ENCODE results near the gene SQOR.

Gene SQOR

DNA sequence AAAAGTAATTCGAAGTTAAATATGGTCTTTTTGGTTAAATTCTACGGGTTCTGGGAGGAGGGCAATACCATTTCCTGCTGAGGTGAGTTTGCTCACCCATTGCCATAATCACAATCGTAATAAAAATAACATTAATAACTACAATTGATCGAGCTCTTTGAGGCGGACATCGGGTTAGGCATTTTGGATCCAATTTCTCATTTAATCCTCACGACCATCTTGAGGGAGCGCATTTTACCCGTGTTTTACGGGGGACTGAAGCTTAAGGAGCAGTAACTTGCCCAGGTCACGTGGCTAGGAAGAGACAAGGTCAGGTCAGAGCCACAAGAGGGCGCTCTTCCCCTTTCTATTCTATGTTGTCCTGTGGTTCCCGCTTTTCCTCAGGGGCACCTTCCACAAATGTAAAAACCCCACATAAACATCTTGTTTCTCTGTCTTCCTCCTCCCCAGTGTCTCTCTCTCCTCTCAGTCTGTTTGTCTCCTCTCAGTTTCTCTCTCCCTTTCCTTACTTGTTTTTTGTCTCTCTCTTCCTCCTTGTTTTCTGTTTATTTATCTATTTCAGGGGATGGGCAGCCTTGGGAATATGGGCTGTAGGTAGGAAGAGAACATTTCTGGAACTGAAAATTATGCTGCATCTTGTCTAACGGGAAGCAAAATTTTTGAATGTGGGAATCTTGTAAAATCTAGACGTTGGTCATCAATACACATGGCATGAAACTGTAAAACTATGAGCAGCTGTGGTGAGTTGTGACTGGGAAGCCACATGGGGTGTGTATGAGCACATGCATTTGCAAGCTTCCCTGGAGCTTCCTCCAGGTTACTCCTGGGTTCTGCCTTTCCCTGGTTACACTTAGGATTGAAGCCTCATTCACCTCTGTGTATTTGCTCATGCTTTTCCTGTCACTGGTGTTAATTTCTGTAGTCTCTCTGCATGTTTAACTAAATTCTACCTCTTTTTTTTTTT, 71.0 kb downstream of the SQOR start:
- H3K4me2 ChIP-seq (ENCODE audit: low read length): peak overlapping the region; percentile 68
- H3K4me1 ChIP-seq (ENCODE audit: low read length): peaks cover 4% of the 10 kb centered on the region
- no peak for TF ChIP-seq EZH2phosphoT487 (IDR thresholded peaks at IDR 0.05; ENCODE audit: low read depth)
- TF ChIP-seq, protein P1, sequence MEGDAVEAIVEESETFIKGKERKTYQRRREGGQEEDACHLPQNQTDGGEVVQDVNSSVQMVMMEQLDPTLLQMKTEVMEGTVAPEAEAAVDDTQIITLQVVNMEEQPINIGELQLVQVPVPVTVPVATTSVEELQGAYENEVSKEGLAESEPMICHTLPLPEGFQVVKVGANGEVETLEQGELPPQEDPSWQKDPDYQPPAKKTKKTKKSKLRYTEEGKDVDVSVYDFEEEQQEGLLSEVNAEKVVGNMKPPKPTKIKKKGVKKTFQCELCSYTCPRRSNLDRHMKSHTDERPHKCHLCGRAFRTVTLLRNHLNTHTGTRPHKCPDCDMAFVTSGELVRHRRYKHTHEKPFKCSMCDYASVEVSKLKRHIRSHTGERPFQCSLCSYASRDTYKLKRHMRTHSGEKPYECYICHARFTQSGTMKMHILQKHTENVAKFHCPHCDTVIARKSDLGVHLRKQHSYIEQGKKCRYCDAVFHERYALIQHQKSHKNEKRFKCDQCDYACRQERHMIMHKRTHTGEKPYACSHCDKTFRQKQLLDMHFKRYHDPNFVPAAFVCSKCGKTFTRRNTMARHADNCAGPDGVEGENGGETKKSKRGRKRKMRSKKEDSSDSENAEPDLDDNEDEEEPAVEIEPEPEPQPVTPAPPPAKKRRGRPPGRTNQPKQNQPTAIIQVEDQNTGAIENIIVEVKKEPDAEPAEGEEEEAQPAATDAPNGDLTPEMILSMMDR (IDR thresholded peaks at IDR 0.05; ENCODE audit: low read depth, low read length): peak; percentile 83

DNA sequence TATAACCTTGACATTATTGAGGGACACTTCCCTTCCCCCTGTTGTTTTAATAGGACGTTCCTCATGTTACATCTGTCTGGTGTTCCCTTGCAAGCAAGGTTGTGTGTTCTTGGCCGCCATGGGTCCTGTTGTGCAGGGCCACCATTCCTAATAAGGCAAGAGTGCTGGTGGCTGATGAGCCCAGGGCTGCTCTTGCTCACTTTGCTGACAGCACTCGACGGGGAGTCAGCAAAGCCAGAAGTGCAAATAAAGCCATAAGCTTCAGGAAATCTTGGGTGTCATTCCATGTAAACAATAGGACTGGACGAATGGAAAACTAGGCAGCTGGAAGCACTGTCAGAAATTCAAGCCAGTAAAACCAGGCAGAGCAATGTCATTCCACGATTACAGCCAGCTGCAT, 75.8 kb downstream of the SQOR start:
- peaks cover 4% of the 10 kb centered on the region for H3K4me1 ChIP-seq (ENCODE audit: low read length)
- H2AFZ ChIP-seq (ENCODE audit: low read depth, low read length): no peak overlapping the region
- H3K9ac ChIP-seq (ENCODE audit: low read length): no peak overlapping the region
- no peaks in the 10 kb centered on the region for H3K79me2 ChIP-seq (ENCODE audit: low read length)
- H3K4me3 ChIP-seq (ENCODE audit: low read length): no peak overlapping the region
- H4K20me1 ChIP-seq (ENCODE audit: insufficient read depth, low read length): no peaks in the 10 kb centered on the region
- TF ChIP-seq, protein P1 (IDR thresholded peaks at IDR 0.05; ENCODE audit: low read depth, low read length): no peak
- TF ChIP-seq EZH2phosphoT487 (IDR thresholded peaks at IDR 0.05; ENCODE audit: low read depth): no peak
- H3K27ac ChIP-seq (ENCODE audit: low read length): no peak overlapping the region
- H3K9me3 ChIP-seq (ENCODE audit: insufficient read depth, low read length): no peaks in the 10 kb centered on the region
- no peak overlapping the region for H3K4me2 ChIP-seq (ENCODE audit: low read length)
- no peaks in the 10 kb centered on the region for H3K36me3 ChIP-seq (replicated peaks; ENCODE audit: low read depth, low read length)
- 0 out of 2 replicates have a peak, but pooled peaks cover 4% of the 10 kb centered on the region for H3K27me3 ChIP-seq (ENCODE audit: low read depth, low read length)

More for the DNA sequence above, 71.0 kb downstream of the SQOR start:
- Histone ChIP-seq H3K9me3 (ENCODE audit: insufficient read depth, low read length) (no peaks in the 10 kb centered on the region), H3K9ac (ENCODE audit: low read length) (peak overlapping the region; percentile 66), H3K4me3 (ENCODE audit: low read length) (peak overlapping the region; percentile 79), H4K20me1 (ENCODE audit: insufficient read depth, low read length) (no peaks in the 10 kb centered on the region), H3K27me3 (ENCODE audit: low read depth, low read length) (no peaks in the 10 kb centered on the region), H3K27ac (ENCODE audit: low read length) (no peak overlapping the region), H3K79me2 (ENCODE audit: low read length) (no peaks in the 10 kb centered on the region), H2AFZ (ENCODE audit: low read depth, low read length) (peak overlapping the region; percentile 93), H3K36me3 (replicated peaks; ENCODE audit: low read depth, low read length) (no peaks in the 10 kb centered on the region)

DNA sequence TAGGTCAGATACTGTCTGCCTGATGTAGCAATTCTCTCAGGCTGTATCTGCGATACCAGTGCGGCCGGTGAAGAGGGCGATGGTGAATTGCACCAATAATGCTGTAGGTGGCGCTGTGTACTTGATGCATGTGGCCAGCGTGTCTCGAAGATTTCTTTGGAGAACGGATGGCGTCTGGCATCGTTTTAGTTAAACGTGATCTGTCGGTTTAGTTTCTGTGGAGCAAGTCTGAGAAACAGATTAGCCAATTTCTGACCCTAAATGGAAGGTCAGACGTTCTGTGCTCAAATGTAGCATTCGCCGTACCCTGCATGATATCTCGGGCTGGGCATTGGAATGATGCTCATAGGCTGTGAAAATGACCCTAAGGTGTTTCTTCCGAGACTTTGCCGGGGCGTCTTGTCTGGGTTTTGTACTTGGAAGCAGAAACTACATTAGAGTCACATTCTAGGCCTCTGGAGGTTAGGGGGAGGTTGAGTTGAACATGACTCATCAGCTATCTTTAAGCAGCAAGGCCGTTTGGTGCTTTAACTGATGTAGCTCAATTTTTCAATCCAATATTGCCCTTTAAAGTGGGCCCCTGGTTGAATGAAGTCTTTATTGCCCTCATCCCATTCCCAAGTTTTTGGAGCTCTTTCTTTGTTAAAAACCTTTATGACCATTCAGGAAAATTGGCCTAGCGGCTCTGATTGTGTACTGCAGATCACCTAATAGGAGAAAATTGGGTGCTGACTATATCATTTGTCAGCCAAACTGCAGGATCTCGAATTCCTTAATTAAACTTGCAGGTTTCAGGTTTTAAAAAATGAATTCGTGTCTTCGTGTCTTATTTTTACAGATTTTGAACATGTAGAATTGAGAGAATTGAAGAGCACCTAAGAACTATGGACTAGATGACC, 80.0 kb downstream of the SQOR start:
- TF ChIP-seq, protein P1 (IDR thresholded peaks at IDR 0.05; ENCODE audit: low read depth, low read length): peak; percentile 79
- no peak for TF ChIP-seq EZH2phosphoT487 (IDR thresholded peaks at IDR 0.05; ENCODE audit: low read depth)
- no peaks in the 10 kb centered on the region for H3K79me2 ChIP-seq (ENCODE audit: low read length)
- H3K27ac ChIP-seq (ENCODE audit: low read length): no peak overlapping the region
- H3K27me3 ChIP-seq (ENCODE audit: low read depth, low read length): 0 out of 2 replicates have a peak, but pooled peaks cover 9% of the 10 kb centered on the region
- H3K4me2 ChIP-seq (ENCODE audit: low read length): peak overlapping the region; percentile 23; the same call in 1 of the 2 replicates
- H3K4me1 ChIP-seq (ENCODE audit: low read length): no peaks in the 10 kb centered on the region
- H3K9me3 ChIP-seq (ENCODE audit: insufficient read depth, low read length): no peaks in the 10 kb centered on the region
- no peaks in the 10 kb centered on the region for H3K36me3 ChIP-seq (replicated peaks; ENCODE audit: low read depth, low read length)
- 0 out of 2 replicates have a peak overlapping the region, but pooled peaks have one; percentile 7 for H2AFZ ChIP-seq (ENCODE audit: low read depth, low read length)
- H3K9ac ChIP-seq (ENCODE audit: low read length): no peak overlapping the region
- no peaks in the 10 kb centered on the region for H4K20me1 ChIP-seq (ENCODE audit: insufficient read depth, low read length)
- no peak overlapping the region for H3K4me3 ChIP-seq (ENCODE audit: low read length)

Data from OCI-LY3 (cell line).